ENCODE data around the gene PHF1.

The PHF1 gene

GRCh38 chr6:33440649-33441309, 30.0 kb downstream of the PHF1 start:
- TF ChIP-seq CTCF (IDR thresholded peaks at IDR 0.05; ENCODE audit: low read depth, low read length), result no peak
- Histone ChIP-seq H3K9me3 (ENCODE audit: severe bottlenecking) (no peaks in the 10 kb centered on the region), H3K36me3 (peaks cover 92% of the 10 kb centered on the region), H3K27ac (no peak overlapping the region), H3K4me3 (ENCODE audit: low read depth, low read length) (no peak overlapping the region), H3K27me3 (ENCODE audit: insufficient read depth, low read depth, severe bottlenecking) (no peaks in the 10 kb centered on the region)
- DNase-seq, result no peak

DNA sequence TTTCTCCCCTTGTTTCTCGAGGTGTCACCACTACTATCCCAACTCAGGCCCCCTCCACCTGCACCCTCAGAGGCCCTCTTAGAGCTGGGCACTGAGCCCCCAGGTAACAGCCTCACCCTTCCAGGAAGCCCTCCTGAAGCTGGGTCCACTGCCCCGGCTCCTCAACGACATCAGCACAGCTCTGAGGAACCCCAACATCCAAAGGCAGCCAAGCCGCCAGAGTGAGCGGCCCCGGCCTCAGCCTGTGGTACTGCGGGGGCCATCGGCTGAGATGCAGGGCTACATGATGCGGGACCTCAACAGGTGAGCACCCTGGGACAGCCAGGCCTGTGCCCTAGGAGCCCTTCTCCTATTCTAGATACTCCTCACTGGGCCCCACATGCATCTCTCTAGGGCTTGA, 30.6 kb downstream of the PHF1 start:
- TF ChIP-seq CTCF (IDR thresholded peaks at IDR 0.05; ENCODE audit: low read depth, low read length), result no peak
- Histone ChIP-seq H3K27me3 (ENCODE audit: insufficient read depth, low read depth, severe bottlenecking) (no peaks in the 10 kb centered on the region), H3K27ac (no peak overlapping the region), H3K9me3 (ENCODE audit: severe bottlenecking) (no peaks in the 10 kb centered on the region), H3K36me3 (peaks cover 92% of the 10 kb centered on the region), H3K4me3 (ENCODE audit: low read depth, low read length) (no peak overlapping the region)
- DNase-seq, result no peak

GRCh38 chr6:33442283-33442682, 31.5 kb downstream of the PHF1 start:
- Histone ChIP-seq H3K27me3 (ENCODE audit: insufficient read depth, low read depth, severe bottlenecking) (no peaks in the 10 kb centered on the region), H3K9me3 (ENCODE audit: severe bottlenecking) (no peaks in the 10 kb centered on the region), H3K27ac (no peak overlapping the region), H3K36me3 (peaks cover 92% of the 10 kb centered on the region), H3K4me3 (ENCODE audit: low read depth, low read length) (no peak overlapping the region)
- no peak for DNase-seq
- TF ChIP-seq CTCF (IDR thresholded peaks at IDR 0.05; ENCODE audit: low read depth, low read length), result no peak

DNA sequence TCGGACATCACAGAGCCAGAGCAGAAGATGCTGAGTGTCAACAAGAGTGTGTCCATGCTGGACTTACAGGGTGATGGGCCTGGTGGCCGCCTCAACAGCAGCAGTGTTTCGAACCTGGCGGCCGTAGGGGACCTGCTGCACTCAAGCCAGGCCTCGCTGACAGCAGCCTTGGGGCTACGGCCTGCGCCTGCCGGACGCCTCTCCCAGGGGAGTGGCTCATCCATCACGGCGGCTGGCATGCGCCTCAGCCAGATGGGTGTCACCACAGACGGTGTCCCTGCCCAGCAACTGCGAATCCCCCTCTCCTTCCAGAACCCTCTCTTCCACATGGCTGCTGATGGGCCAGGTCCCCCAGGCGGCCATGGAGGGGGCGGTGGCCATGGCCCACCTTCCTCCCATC, 32.2 kb downstream of the PHF1 start:
- peaks cover 94% of the 10 kb centered on the region for H3K36me3 ChIP-seq

GRCh38 chr6:33443619-33444504, 33.0 kb downstream of the PHF1 start:
- H3K27ac ChIP-seq, result no peak overlapping the region
- peaks cover 94% of the 10 kb centered on the region for H3K36me3 ChIP-seq

More for the DNA sequence above, 32.2 kb downstream of the PHF1 start:
- Histone ChIP-seq H3K27me3 (ENCODE audit: insufficient read depth, low read depth, severe bottlenecking) (no peaks in the 10 kb centered on the region), H3K27ac (no peak overlapping the region), H3K9me3 (ENCODE audit: severe bottlenecking) (no peaks in the 10 kb centered on the region), H3K4me3 (ENCODE audit: low read depth, low read length) (no peak overlapping the region)
- TF ChIP-seq CTCF (IDR thresholded peaks at IDR 0.05; ENCODE audit: low read depth, low read length), result no peak
- no peak for DNase-seq

More at GRCh38 chr6:33443619-33444504, 33.0 kb downstream of the PHF1 start:
- DNase-seq, result no peak
- H3K4me3 ChIP-seq (ENCODE audit: low read depth, low read length), result no peak overlapping the region
- H3K27me3 ChIP-seq (ENCODE audit: insufficient read depth, low read depth, severe bottlenecking), result no peaks in the 10 kb centered on the region
- no peaks in the 10 kb centered on the region for H3K9me3 ChIP-seq (ENCODE audit: severe bottlenecking)
- TF ChIP-seq CTCF (IDR thresholded peaks at IDR 0.05; ENCODE audit: low read depth, low read length), result no peak

Data from WERI-Rb-1 (cell line).